Astrocyte (in vitro differentiated cells and primary cell): ENCODE measurements around the gene EPHB1. TPM values are rescaled to one million over a fixed set of nuclear protein-coding genes. Genes with fewer than 3 reads are reported as not detected.

Source experiments
- DNase-seq: peaks from one replicate; pipeline ENCODE4 v3.0.0-alpha.2; 2010; ENCODE audit warnings: low read depth
- FAIRE-seq: peaks from 2 replicates; lab custom pipeline; 2011; peaks lifted over from hg19 to GRCh38; lab: Jason Lieb, UNC
- H2AFZ ChIP-seq: 2 replicates; pipeline ENCODE4 v1.6.0; 2012; ENCODE audit warnings: low read depth, low read length, inconsistent platforms
- H3K27ac ChIP-seq: 2 replicates; pipeline ENCODE4 v1.5.1; 2011; ENCODE audit warnings: low read depth, low read length, inconsistent platforms
- H3K27me3 ChIP-seq: 2 replicates; pipeline ENCODE4 v1.6.0; 2011; ENCODE audit warnings: low read length, inconsistent platforms; ENCODE audit not compliant: insufficient read depth
- H3K36me3 ChIP-seq: 2 replicates; pipeline ENCODE4 v1.5.1; 2011; ENCODE audit warnings: low read length, inconsistent platforms; ENCODE audit not compliant: insufficient read depth
- H3K4me1 ChIP-seq: 2 replicates; pipeline ENCODE4 v1.5.1; 2011; ENCODE audit warnings: low read length, inconsistent platforms; ENCODE audit not compliant: insufficient read depth
- H3K4me2 ChIP-seq: 2 replicates; pipeline ENCODE4 v1.6.0; 2012; ENCODE audit warnings: low read length, inconsistent platforms
- H3K4me3 ChIP-seq: 2 replicates; pipeline ENCODE4 v1.5.1; 2011; ENCODE audit warnings: low read depth, mild to moderate bottlenecking, low read length, inconsistent platforms; ENCODE audit not compliant: insufficient read depth
- H3K79me2 ChIP-seq: 2 replicates; pipeline ENCODE4 v1.6.0; 2012; ENCODE audit warnings: mild to moderate bottlenecking, low read length, inconsistent platforms; ENCODE audit not compliant: insufficient read depth
- H3K9ac ChIP-seq: 2 replicates; pipeline ENCODE4 v1.6.0; 2012; ENCODE audit warnings: mild to moderate bottlenecking, low read length, inconsistent platforms
- H3K9me3 ChIP-seq: 2 replicates; pipeline ENCODE4 v1.5.1; 2012; ENCODE audit warnings: low read depth, mild to moderate bottlenecking, low read length, inconsistent platforms; ENCODE audit not compliant: insufficient read depth
- H4K20me1 ChIP-seq: 2 replicates; pipeline ENCODE4 v1.6.0; 2012; ENCODE audit warnings: low read length, inconsistent platforms; ENCODE audit not compliant: insufficient read depth
- H3K27ac Mint-ChIP-seq: one replicate; pipeline ENCODE4 v1.8.0; 2021; ENCODE audit warnings: mild to moderate bottlenecking, mixed read lengths; ENCODE audit not compliant: unreplicated experiment
- H3K27me3 Mint-ChIP-seq: one replicate; pipeline ENCODE4 v1.8.0; 2021; ENCODE audit warnings: low read depth, mixed read lengths; ENCODE audit not compliant: unreplicated experiment
- H3K36me3 Mint-ChIP-seq: one replicate; pipeline ENCODE4 v1.8.0; 2021; ENCODE audit warnings: low read depth, mixed read lengths; ENCODE audit not compliant: unreplicated experiment
- H3K4me1 Mint-ChIP-seq: one replicate; pipeline ENCODE4 v1.8.0; 2021; ENCODE audit warnings: low read depth, mixed read lengths; ENCODE audit not compliant: unreplicated experiment
- H3K4me3 Mint-ChIP-seq: one replicate; pipeline ENCODE4 v1.8.0; 2021; ENCODE audit warnings: mild to moderate bottlenecking, moderate library complexity, mixed read lengths; ENCODE audit not compliant: unreplicated experiment
- H3K9me3 Mint-ChIP-seq: one replicate; pipeline ENCODE4 v1.8.0; 2021; ENCODE audit warnings: mild to moderate bottlenecking, mixed read lengths; ENCODE audit not compliant: unreplicated experiment
- EZH2 ChIP-seq: IDR thresholded peaks from 2 replicates; pipeline ENCODE4 v1.6.1; 2012; ENCODE audit warnings: mild to moderate bottlenecking, low read length, inconsistent platforms; ENCODE audit not compliant: insufficient read depth
- total RNA-seq: library from RNA; stranded (reverse); gene quantifications from 2 replicates; pipeline ENCODE4 v1.2.1, GENCODE V29; 2021
- TF ChIP-seq, protein P1 (sequence below): IDR thresholded peaks from 2 replicates; pipeline ENCODE4 v1.5.1; 2011; ENCODE audit warnings: low read depth, mild to moderate bottlenecking, inconsistent platforms, low read length, moderate library complexity; ENCODE audit not compliant: insufficient read depth

Gene EPHB1
- total RNA-seq, 1 donor from 2014 or later: 4.1 TPM

DNA sequence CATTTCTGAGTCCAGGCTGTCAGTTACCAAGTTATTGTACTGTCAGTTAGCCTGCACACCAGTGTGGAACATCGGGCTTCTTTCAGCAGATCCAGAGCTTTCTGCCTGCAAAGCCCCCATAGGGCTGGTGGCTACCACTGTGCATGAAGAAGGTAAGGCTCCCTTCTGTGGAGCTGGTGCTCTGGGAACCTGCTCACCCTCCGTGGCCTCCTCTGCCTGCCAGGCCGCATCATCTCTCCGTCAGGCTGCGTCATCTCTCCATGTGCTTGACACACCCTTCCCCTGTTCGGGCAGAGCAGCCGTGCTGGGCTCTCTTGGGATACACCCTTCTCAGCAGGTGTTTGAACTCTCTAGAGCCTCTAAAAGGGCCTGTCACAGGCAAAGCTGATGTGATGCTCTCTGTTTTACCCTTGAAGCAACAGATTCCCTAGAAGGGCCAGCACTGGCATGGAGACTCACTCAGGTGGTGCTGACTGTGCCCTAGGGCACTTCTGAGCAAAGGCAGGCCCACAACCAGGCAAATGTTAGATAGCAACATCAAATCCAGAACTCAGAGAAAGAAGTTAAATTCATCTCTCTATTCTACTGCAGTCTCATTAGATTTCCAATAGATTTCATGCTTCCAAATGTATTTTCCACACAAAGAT, 261.1 kb downstream of the EPHB1 start:
- H3K27me3 ChIP-seq: no peaks in the 10 kb centered on the region
- no peak for FAIRE-seq
- Mint-ChIP-seq H3K27ac (no peak overlapping the region), H3K36me3 (no peaks in the 10 kb centered on the region), H3K27me3 (peaks cover 11% of the 10 kb centered on the region), H3K4me3 (no peak overlapping the region), H3K4me1 (peaks cover 2% of the 10 kb centered on the region), H3K9me3 (no peaks in the 10 kb centered on the region)
- H3K4me3 ChIP-seq: no peak overlapping the region
- H4K20me1 ChIP-seq: no peaks in the 10 kb centered on the region
- H2AFZ ChIP-seq: no peak overlapping the region
- no peak overlapping the region for H3K4me2 ChIP-seq
- H3K9ac ChIP-seq: no peak overlapping the region
- TF ChIP-seq EZH2: no peak
- TF ChIP-seq, protein P1, sequence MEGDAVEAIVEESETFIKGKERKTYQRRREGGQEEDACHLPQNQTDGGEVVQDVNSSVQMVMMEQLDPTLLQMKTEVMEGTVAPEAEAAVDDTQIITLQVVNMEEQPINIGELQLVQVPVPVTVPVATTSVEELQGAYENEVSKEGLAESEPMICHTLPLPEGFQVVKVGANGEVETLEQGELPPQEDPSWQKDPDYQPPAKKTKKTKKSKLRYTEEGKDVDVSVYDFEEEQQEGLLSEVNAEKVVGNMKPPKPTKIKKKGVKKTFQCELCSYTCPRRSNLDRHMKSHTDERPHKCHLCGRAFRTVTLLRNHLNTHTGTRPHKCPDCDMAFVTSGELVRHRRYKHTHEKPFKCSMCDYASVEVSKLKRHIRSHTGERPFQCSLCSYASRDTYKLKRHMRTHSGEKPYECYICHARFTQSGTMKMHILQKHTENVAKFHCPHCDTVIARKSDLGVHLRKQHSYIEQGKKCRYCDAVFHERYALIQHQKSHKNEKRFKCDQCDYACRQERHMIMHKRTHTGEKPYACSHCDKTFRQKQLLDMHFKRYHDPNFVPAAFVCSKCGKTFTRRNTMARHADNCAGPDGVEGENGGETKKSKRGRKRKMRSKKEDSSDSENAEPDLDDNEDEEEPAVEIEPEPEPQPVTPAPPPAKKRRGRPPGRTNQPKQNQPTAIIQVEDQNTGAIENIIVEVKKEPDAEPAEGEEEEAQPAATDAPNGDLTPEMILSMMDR: no peak
- no peak overlapping the region for H3K27ac ChIP-seq
- H3K36me3 ChIP-seq: no peaks in the 10 kb centered on the region
- no peaks in the 10 kb centered on the region for H3K4me1 ChIP-seq
- DNase-seq: no peak
- no peaks in the 10 kb centered on the region for H3K9me3 ChIP-seq
- H3K79me2 ChIP-seq: no peaks in the 10 kb centered on the region

DNA sequence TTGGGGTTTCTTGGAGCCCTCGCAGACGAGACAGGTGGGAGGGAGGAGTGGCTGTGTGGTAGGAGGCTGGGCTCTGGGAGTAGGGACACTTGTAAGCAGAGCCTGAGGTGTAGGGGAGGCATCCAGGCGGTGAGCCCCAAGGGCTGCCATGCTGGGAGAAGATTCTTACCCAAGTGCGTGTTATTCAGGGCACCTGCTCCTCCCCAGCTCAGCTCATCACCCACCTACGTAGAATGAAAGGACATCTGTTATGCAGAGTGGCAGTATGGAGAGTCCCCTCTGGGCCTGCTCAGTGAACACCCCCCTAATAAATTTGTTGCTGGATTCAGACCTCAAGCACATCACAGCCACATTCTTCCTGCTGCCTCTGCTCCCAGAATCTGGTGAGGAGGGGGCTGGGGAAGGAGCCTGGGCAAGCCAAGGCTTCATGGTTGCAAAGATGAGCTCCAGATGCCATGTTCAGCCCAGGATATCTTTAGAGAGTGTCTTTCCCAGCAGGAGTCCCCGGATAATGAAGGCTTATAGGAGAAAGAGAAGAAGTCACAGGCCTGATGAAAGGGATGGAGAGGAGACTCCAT, 261.8 kb downstream of the EPHB1 start:
- no peaks in the 10 kb centered on the region for H3K9me3 Mint-ChIP-seq
- H4K20me1 ChIP-seq: no peaks in the 10 kb centered on the region
- H3K4me3 ChIP-seq: no peak overlapping the region

More for the DNA sequence above, 261.8 kb downstream of the EPHB1 start:
- H2AFZ ChIP-seq: no peak overlapping the region
- no peaks in the 10 kb centered on the region for H3K9me3 ChIP-seq
- H3K27me3 ChIP-seq: no peaks in the 10 kb centered on the region
- H3K4me1 Mint-ChIP-seq: peaks cover 2% of the 10 kb centered on the region
- no peaks in the 10 kb centered on the region for H3K4me1 ChIP-seq
- no peaks in the 10 kb centered on the region for H3K36me3 Mint-ChIP-seq
- no peak overlapping the region for H3K27ac Mint-ChIP-seq
- no peak for TF ChIP-seq EZH2
- TF ChIP-seq, protein P1: no peak
- no peak overlapping the region for H3K27ac ChIP-seq
- DNase-seq: no peak
- no peak overlapping the region for H3K4me3 Mint-ChIP-seq
- H3K79me2 ChIP-seq: no peaks in the 10 kb centered on the region
- H3K27me3 Mint-ChIP-seq: peaks cover 11% of the 10 kb centered on the region
- FAIRE-seq: no peak
- H3K4me2 ChIP-seq: no peak overlapping the region
- no peaks in the 10 kb centered on the region for H3K36me3 ChIP-seq
- no peak overlapping the region for H3K9ac ChIP-seq
